ENCODE data around the gene SEC14L2.
A peak's percentile ranks its signal among the peaks of the same experiment; 100 is the strongest.

The SEC14L2 gene

DNA sequence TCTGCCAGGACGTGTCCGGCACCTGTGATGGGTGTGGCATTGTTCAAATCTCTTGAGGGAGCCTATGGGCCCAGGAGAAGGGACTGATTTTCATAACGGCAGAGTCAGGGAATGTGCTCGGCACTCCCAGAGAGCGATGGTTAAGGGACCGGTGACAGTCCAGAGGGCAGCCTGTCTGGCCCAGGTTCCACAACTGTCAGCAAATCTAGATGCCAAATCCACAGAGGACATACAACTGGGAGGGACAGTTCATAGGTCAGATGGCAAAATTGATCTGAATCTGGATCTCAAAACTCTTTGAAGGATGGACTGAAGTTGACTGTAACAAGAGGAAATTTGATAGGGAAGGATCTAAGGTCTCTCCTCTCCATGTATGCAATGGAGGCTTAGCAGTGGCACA, 7.5 kb downstream of the SEC14L2 start:
- DNase-seq (ENCODE audit: low read depth in 2 of 2): no peak

GRCh38 chr22:30405731-30406130, 8.9 kb downstream of the SEC14L2 start:
- no peak for DNase-seq (ENCODE audit: low read depth in 2 of 2)

DNA sequence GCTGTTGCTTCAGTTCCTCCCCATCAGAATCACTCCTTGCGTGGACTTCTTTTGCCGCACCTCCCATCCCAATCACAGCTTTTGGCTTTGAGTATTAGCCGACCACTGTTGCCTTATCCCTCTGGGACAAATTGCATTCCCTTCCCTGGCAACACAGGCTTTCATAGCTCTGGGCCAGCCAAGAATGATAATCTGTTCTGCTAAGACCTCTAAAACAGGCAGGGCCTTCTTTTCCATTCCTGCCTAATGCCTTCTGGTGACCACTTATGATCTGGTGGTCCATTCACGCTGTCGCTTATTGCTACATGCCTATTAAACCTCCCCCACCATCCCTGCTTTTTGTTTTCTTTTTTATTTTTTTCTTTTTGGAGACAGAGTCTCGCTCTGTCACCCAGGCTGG, 9.6 kb downstream of the SEC14L2 start:
- no peak for DNase-seq (ENCODE audit: low read depth in 2 of 2)

DNA sequence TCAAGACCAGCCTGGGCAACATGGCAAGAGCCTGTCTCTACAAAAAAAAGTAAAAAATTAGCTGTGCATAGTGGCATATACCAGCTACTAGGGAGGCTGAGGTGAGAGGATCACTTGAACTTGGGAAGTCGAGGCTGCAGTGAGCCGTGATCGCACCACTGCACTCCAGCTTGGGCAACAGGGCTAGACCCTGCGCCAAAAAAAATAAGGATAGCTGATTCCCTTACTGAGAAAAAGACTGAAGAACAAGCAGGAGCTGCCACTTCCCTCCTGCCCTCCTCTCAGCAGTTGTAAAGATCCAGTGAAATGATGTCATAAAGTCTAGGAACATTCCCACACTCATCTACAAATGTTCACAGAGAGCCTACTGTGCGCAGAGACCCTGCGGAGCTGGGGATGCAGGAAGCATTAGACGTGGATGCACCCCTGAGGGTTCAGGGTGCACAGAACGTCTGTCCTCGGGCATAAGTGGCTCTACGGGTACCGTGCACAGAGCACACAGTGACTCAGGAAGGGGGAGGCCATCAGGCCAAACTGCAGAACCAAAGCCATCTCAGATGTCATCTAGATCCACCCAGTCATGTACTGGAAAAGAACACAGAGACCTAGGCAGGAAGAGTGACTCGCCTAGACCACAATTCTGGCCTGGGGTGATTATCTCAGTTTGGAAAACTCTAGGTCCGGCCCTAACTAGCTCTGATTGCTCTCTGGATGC, 11.7 kb downstream of the SEC14L2 start:
- no peak for DNase-seq (ENCODE audit: low read depth in 2 of 2)

DNA sequence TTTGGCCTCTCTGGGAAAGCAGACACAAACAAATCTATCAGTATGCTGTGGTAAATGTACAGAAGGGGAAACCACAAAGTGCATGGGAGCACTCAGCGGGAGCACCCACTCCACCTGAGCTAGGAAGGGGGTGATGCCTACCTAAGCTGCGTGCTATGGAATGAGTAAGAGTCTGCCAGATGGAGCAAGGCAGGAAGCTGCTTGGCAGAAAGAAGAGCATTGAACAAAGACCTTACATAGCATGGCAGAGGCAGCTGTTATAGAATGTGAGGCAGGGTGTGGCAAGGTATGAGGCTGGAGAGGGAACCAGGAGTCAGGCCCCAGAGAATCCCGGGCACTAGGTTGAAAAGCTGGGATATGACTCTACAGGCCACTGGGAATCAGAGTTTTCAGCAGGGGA, 15.0 kb downstream of the SEC14L2 start:
- DNase-seq (ENCODE audit: low read depth in 2 of 2): no peak

DNA sequence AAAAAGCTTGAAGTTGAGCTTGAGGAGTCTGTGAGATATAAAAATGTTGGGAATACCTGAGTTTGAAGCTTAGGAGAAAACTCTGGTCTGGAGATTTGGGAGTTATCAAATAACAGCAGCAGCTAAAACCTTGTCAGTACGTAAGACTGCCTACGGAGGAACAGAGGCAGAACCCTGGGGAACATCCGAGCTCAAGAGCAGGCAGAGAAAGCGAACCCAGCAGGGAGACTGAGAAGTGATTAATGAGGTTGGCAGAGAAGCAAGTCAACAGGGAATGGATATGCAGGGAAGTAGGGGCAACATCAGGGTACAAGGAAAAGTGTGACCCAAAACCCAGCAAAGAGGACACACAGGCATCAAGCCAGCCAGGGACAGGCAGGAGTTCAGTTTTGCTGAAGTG, 16.2 kb downstream of the SEC14L2 start:
- no peak for DNase-seq (ENCODE audit: low read depth in 2 of 2)

DNA sequence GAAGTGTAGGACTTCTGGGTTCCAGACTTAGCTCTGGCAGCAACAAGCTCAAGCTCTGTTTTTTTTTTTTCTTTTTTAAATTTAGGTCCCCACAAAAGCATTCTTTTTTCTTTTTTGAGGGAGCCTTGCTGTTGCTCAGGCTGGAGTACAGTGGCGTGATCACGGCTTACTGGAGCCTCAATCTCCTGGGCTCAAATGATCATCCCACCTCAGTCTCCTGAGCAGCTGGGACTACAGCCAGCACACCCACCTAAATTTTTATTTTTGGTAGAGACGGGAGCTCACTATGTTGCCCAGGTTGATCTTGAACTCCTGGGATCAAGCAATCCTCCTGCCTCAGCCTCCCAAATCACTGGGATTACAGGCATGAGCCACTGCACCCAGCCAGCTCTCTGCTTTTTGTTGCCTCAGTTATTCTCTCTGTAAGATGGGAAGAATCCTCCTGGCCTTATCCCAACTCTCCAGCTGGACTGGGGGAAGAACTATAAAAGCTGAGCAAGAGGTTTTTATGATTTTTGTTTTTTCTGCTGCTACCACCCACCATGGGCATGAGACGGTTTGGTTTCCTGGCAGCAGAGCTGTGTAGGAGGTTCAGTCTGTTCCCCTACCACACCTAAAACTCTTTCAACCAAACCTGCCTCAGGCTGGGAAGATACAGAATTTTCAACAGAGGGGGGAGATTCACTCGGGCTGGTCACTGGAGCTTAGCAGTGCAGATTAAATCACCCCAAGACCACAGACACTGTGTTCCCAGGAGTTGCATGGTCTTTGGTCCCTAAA, 17.1 kb downstream of the SEC14L2 start:
- DNase-seq (ENCODE audit: low read depth in 2 of 2): no peak

- no peak for DNase-seq (ENCODE audit: low read depth in 2 of 2)
These were observed 17.8 kb downstream of the SEC14L2 start for GRCh38 chr22:30414525-30415047.

DNA sequence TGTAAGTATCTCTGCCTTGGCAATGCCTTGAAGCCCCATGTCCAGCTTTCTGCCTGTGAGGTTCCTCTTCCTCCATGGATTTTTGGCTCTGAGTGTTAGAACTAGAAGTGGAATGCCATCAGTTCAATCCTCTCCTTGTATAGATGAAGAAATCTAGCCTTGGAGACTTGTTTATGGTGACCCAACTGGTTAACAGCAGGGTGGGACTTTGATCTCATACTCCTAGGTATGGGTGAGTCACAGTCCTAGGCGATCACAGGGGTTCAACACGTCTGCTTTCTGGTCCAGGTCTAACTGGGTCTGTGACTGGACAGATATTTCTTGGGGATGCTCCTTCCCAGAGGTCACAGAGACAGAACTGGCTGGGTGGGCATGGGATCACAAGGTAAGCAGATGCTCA, 19.6 kb downstream of the SEC14L2 start:
- no peak for DNase-seq (ENCODE audit: low read depth in 2 of 2)

- DNase-seq (ENCODE audit: low read depth in 2 of 2): no peak
These were observed 20.0 kb downstream of the SEC14L2 start for GRCh38 chr22:30416837-30417236.

DNA sequence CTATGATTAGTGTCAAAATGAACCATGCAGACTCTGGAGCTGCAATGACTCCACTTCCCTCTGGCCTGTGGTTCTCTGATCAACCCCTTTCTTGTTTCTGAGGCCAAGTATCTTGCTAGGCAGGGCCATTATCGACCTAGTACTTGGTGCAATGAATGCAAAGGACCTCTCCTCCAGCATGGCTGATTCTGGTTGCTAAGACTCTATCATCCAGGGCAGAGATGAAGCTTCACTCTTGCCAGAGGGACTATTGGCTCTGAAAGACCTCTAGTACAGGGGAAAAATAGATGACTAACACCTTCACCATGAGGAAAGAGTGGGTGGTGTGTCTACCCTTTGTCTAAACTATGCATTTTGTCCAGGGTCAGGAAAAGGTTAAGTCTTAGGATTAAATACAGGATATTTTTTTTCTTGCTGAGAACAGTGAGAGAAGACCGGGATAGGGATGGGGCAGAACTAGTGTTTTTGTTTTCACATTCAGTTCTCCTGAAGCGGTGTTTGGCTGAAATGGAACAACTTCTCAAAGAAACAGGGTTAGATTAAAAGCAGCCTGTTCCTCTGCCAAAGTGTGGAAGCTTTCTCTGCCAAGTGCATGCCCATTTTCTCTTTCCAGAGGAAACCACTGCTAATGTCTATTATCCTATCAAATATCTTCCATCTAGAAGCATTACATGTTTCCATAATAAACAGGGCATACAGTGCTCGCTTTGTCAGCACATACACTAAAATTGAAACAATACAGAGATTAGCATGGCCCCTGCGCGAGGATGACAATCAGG, 23.7 kb downstream of the SEC14L2 start:
- DNase-seq (ENCODE audit: low read depth in 2 of 2): no peak

DNA sequence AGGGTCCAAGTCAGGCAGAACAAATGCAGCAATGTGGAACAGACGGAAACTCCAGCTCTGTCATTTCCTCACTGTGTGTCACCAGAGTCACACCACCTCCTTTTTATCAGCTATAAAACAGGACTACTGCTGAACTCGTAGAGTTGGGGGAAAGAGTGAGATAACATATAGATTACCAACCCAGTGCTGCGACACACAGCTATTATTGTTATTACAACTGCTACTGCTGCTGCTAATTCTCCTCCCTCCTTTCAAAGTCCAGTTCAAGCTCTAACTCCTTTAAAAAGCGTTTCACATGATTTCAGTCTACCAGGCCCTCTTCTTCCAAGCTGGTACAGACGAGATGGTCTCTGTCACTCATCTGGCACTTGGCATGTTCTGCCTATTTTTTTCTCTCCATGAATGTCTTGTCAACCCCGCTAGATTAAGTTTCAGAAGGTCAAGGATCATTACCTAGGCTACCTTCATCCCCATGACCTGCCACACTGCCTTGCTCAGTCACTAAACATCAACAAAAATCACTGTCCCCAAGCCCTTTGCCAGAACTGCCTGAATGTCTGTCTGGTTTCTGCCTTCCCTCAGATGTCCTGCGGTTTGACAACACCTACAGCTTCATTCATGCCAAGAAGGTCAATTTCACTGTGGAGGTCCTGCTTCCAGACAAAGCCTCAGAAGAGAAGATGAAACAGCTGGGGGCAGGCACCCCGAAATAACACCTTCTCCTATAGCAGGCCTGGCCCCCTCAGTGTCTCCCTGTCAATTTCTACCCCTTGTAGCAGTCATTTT, 25.1 kb downstream of the SEC14L2 start:
- DNase-seq (ENCODE audit: low read depth in 2 of 2): no peak

- no peak for DNase-seq (ENCODE audit: low read depth in 2 of 2)
These were observed 25.9 kb downstream of the SEC14L2 start for GRCh38 chr22:30422481-30423300.

DNA sequence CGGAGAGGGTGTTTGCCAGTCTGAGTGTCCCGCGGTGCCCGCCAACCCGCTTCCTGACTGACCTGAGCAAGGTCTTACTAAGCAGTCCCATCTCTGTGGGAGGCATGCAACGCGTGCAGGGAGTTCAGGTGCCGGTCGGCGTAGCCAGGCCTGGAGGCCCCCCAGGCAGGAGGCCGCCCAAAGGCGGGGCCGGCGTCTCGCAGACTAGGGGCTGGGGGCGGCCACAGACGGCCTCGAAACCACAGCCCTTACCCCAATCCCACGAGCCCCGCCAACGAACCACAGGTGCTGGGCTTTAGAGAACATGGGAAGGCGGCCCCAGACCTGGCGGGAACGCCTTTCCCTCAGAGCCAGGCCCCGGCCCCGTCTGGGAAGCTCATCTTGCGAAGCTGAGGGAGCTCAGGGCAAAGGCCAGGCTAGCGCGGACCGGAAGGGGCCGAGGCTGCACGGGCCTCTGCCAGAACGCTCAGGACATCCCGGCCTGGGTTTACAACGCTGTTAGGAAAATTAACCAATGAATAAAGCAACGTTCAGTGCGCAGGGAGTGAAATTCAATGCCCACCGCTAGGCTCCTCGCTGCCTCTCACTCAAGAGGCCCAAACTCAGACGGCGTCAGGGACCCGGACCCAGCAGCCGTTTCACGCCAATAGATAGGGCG, 26.6 kb downstream of the SEC14L2 start:
- peak; percentile 53 to 65 for DNase-seq (ENCODE audit: low read depth in 2 of 2)

GRCh38 chr22:30423959-30424533, 27.2 kb downstream of the SEC14L2 start:
- peak; percentile 97 to 98 for DNase-seq (ENCODE audit: low read depth in 2 of 2)

DNA sequence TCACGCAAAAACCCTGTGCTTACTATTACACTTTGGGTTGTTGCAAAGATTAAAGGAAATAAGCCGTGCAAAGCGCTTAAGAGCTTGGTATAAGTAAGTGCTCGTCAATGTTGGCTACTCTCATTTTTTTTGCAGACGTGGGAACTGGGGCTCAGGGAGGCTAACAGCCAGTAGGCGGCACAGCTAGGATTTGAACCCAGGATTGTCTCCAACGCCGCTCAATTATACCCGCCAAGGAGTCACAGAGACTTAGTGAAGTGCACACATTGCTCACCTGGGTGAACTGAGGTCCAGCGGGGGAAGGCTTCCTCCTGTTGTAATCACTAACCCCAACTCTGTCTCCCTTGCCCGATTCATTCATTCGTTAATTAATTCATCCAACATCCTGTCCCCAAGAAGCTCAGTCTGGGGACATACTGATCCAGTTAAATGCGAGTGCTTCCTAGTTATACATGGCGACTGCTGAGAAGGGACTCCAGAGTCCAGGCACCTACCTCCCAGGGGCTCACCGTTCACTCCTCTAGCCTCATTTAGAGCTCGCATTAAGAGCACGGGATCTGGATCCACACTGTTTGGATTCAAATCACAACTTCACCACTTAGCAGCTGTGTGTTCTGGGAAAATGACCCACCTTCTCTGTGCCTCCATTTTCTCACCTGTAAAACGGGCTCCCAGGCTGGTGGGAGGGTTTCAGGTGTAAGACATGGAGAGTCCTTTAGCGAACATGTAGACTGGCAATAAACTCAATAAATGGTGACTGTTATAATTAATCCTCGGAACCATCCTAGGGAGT, 27.9 kb downstream of the SEC14L2 start:
- DNase-seq (ENCODE audit: low read depth in 2 of 2): no peak

- no peak for DNase-seq (ENCODE audit: low read depth in 2 of 2)
These were observed 28.5 kb downstream of the SEC14L2 start for GRCh38 chr22:30425327-30425615.

DNA sequence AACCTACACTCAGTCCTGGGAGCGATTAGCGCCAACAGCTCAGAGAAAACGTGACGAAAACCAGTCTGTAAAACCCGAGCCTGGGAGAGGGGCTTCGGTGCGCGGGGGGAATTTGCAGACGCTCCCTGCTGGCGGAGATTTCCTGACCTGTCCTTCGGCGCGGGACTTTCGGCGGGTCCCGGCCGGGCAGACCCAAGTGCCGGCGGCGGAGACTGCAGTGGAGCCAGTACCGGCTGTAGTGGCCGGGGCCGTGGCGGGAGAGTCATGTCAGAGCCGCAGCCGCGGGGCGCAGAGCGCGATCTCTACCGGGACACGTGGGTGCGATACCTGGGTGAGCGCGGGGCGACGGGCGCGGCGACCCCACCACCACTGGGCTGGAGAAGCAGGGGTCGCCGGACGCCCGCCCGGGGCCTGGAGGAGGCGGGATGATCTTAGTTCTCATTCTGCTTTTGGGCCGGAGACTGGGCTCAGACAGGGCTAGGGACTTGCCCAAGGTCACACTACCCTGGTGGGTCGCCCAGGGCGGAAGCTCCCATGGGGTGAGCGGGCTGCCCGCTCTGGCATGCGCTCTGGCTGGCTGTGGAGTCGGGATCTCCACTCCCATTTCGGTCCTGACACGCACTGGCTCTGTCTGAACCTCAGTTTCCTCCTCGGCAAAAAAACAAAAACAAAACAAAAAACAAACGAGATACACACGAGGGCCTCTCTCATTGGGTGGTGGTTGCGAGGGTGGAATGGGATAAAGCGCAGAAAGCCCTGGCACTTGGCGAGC, 29.0 kb downstream of the SEC14L2 start, which contains the start of gene MTFP1:
MTFP1 (plus strand) TSS at position 153 of the 772 bp plus-strand sequence; CDS start at position 265, 112 bp downstream.
- no peak for DNase-seq (ENCODE audit: low read depth in 2 of 2)
